Cardiac muscle cell (in vitro differentiated cells and primary cell): ENCODE results near the gene RARB. TPM values are rescaled to one million over a fixed set of nuclear protein-coding genes. Genes with fewer than 3 reads are reported as not detected.

Experiments
- DNase-seq, 2 donors: peaks; one replicate each; pipeline versions ENCODE4 v3.0.0 to v3.0.0-alpha.2; 2010 to 2017; ENCODE audit warnings: low read depth in 1 of 2, low spot score in 1 of 2
- H3K27ac ChIP-seq: fragments of 200-600 bp; sonication (generic); 2 replicates; pipeline ENCODE4 v1.5.1; 2016
- H3K27me3 ChIP-seq: fragments of 200-600 bp; sonication (generic); 2 replicates; pipeline ENCODE4 v1.6.0; 2016; ENCODE audit warnings: control low read depth
- H3K36me3 ChIP-seq: fragments of 200-600 bp; sonication (generic); 2 replicates; pipeline ENCODE4 v1.5.1; 2016; ENCODE audit warnings: control low read depth
- H3K4me1 ChIP-seq: fragments of 200-600 bp; sonication (generic); 2 replicates; pipeline ENCODE4 v1.8.1; 2017; ENCODE audit warnings: low read depth, mild to moderate bottlenecking, mixed run types
- H3K4me3 ChIP-seq: fragments of 200-600 bp; sonication (generic); 2 replicates; pipeline ENCODE4 v1.5.1; 2016; ENCODE audit warnings: mild to moderate bottlenecking
- H3K9me3 ChIP-seq: fragments of 200-600 bp; sonication (generic); 2 replicates; pipeline ENCODE4 v1.5.1; 2017; ENCODE audit warnings: low read depth, mild to moderate bottlenecking, control low read depth
- CTCF ChIP-seq: IDR thresholded peaks from 2 replicates; pipeline ENCODE4 v1.5.1; 2012; ENCODE audit warnings: low read depth, mild to moderate bottlenecking, low read length
- polyA plus RNA-seq: library from polyadenylated mRNA; unstranded; fragments of >200 nt; fragmentation: Nextera tagmentation; extraction: Ambion mirVana; gene quantifications from 2 replicates; pipeline ENCODE4 v1.2.1, GENCODE V29; 2016
- total RNA-seq: library from RNA; depleted of rRNA; stranded (reverse); fragments of >200 nt; gene quantifications from 2 replicates; pipeline ENCODE4 v1.2.3, GENCODE V29; 2016

RARB gene
- total and polyA plus RNA-seq, 2 experiments from 2014 or later = 22.4 to 27.2 TPM

- no peak for TF ChIP-seq CTCF
- Histone ChIP-seq H3K27me3 (no peaks in the 10 kb centered on the region), H3K27ac (peak overlapping the region; percentile 84), H3K4me1 (peaks cover 6% of the 10 kb centered on the region), H3K36me3 (no peaks in the 10 kb centered on the region), H3K9me3 (no peaks in the 10 kb centered on the region), H3K4me3 (no peak overlapping the region)
- DNase-seq = peak; percentile 5 to 23
These were observed 42.1 kb upstream of the RARB start for GRCh38 chr3:25385807-25386460.

GRCh38 chr3:25386686-25387255 lies 41.3 kb upstream of the RARB start:
- Histone ChIP-seq H3K4me3 (no peak overlapping the region), H3K4me1 (peaks cover 6% of the 10 kb centered on the region), H3K9me3 (no peaks in the 10 kb centered on the region), H3K36me3 (no peaks in the 10 kb centered on the region), H3K27me3 (no peaks in the 10 kb centered on the region), H3K27ac (no peak overlapping the region)
- no peak for DNase-seq
- TF ChIP-seq CTCF = no peak

GRCh38 chr3:25390605-25391004 lies 37.5 kb upstream of the RARB start:
- DNase-seq = no peak
- no peak overlapping the region for H3K27ac ChIP-seq
- H3K9me3 ChIP-seq = no peaks in the 10 kb centered on the region
- TF ChIP-seq CTCF = no peak
- H3K4me1 ChIP-seq = no peaks in the 10 kb centered on the region
- no peak overlapping the region for H3K4me3 ChIP-seq
- H3K36me3 ChIP-seq = no peaks in the 10 kb centered on the region
- H3K27me3 ChIP-seq = no peaks in the 10 kb centered on the region

GRCh38 chr3:25396251-25396650 lies 31.8 kb upstream of the RARB start:
- Histone ChIP-seq H3K27me3 (no peaks in the 10 kb centered on the region), H3K36me3 (no peaks in the 10 kb centered on the region), H3K9me3 (no peaks in the 10 kb centered on the region), H3K4me1 (no peaks in the 10 kb centered on the region), H3K27ac (no peak overlapping the region), H3K4me3 (no peak overlapping the region)
- DNase-seq = no peak
- no peak for TF ChIP-seq CTCF

- no peaks in the 10 kb centered on the region for H3K36me3 ChIP-seq
- H3K4me3 ChIP-seq = no peak overlapping the region
- no peaks in the 10 kb centered on the region for H3K4me1 ChIP-seq
- TF ChIP-seq CTCF = no peak
- no peak for DNase-seq
- no peaks in the 10 kb centered on the region for H3K27me3 ChIP-seq
- H3K9me3 ChIP-seq = no peaks in the 10 kb centered on the region
- H3K27ac ChIP-seq = no peak overlapping the region
These were observed 31.4 kb upstream of the RARB start for GRCh38 chr3:25396686-25397085.
